Activated CD4-positive, alpha-beta T cell treated with anti-CD3 and anti-CD28 coated beads for 1 hour (primary cell): ENCODE results near the gene TMEM43.

Experiments used
- DNase-seq: peaks from one replicate; pipeline ENCODE4 v3.0.0-alpha.2; 2020

The TMEM43 gene

GRCh38 chr3:14122301-14122700 lies 2.6 kb upstream of the TMEM43 start:
- no peak for DNase-seq

- no peak for DNase-seq
These were observed 1.3 kb upstream of the TMEM43 start for GRCh38 chr3:14123308-14124222.

GRCh38 chr3:14124223-14124614 lies 633 bp upstream of the TMEM43 start:
- peak; percentile 42 for DNase-seq

- peak; percentile 48 for DNase-seq
These were observed 553 bp downstream of the TMEM43 start for GRCh38 chr3:14125193-14126016.

GRCh38 chr3:14126017-14126886 lies 1.4 kb downstream of the TMEM43 start:
- no peak for DNase-seq

- DNase-seq: no peak
These were observed 2.1 kb downstream of the TMEM43 start for GRCh38 chr3:14126887-14127505.

- no peak for DNase-seq
These were observed 2.8 kb downstream of the TMEM43 start for GRCh38 chr3:14127516-14128161.

GRCh38 chr3:14128724-14129123 lies 3.9 kb downstream of the TMEM43 start:
- no peak for DNase-seq

GRCh38 chr3:14129296-14129695 lies 4.4 kb downstream of the TMEM43 start:
- no peak for DNase-seq

- no peak for DNase-seq
These were observed 5.4 kb downstream of the TMEM43 start for GRCh38 chr3:14130230-14130629.

GRCh38 chr3:14130707-14131106 lies 5.9 kb downstream of the TMEM43 start:
- DNase-seq: no peak

- no peak for DNase-seq
These were observed 6.3 kb downstream of the TMEM43 start for GRCh38 chr3:14131134-14131533.

GRCh38 chr3:14132120-14132519 lies 7.3 kb downstream of the TMEM43 start:
- no peak for DNase-seq

GRCh38 chr3:14132689-14133088 lies 7.8 kb downstream of the TMEM43 start:
- DNase-seq: no peak

GRCh38 chr3:14133188-14133800 lies 8.4 kb downstream of the TMEM43 start:
- no peak for DNase-seq

- no peak for DNase-seq
These were observed 9.0 kb downstream of the TMEM43 start for GRCh38 chr3:14133876-14134275.

GRCh38 chr3:14134291-14134690 lies 9.4 kb downstream of the TMEM43 start:
- DNase-seq: no peak

GRCh38 chr3:14135581-14135980 lies 10.7 kb downstream of the TMEM43 start:
- no peak for DNase-seq

- no peak for DNase-seq
These were observed 12.2 kb downstream of the TMEM43 start for GRCh38 chr3:14137004-14137403.

GRCh38 chr3:14137445-14137844 lies 12.6 kb downstream of the TMEM43 start:
- DNase-seq: no peak

GRCh38 chr3:14138109-14138877 lies 13.4 kb downstream of the TMEM43 start:
- no peak for DNase-seq
